ENCODE data around the gene SERBP1.

The SERBP1 gene

DNA sequence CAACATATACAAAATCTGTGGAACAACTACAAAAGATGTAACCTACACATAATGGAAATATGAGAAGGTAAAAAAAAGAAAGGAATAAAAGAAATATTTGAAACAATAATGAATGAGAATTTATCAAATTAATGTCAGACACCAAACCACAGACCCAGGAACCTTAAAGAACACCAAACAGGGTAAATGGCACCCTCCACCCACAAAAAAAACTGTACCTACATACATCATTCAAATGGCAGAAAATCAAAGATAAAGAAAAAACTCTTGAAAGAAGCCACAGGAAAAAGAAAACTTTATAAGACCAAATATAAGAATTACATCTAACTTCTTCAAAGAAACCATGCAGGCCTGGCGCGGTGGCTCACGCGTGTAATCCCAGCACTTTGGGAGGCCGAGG is 68.6 kb downstream of the SERBP1 start:
- no peak for DNase-seq (ENCODE audit: low spot score)

DNA sequence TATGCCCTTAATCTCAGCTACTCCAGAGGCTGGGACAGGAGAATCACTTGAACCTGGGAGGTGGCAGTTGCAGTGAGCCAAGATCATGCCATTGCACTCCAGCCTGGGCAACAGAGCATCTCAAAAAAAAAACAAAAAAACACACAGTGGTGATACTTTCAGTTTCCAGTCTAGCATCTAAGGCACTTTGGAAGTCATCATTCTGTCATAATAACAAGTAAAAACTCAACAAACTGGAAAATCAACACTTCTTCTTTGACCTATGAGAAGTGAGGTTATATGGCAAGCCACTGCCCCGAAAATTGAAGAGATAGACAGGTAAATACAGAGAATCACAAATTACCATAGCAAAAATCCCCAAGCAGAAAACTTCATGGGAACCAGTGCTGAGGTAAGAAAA is 70.6 kb downstream of the SERBP1 start:
- no peak for DNase-seq (ENCODE audit: low spot score)
